IMR-90 (cell line): ENCODE results near the gene CENPI. TPM values are rescaled to one million over a fixed set of nuclear protein-coding genes. Genes with fewer than 3 reads are reported as not detected.
A peak's percentile ranks its signal among the peaks of the same experiment; 100 is the strongest.

Experiments
- ATAC-seq: fragments of 200-7000 bp; cut with Tn5 transposase; 2 replicates; pipeline ENCODE4 v1.9.1; 2020; ENCODE audit warnings: low read depth, mild to moderate bottlenecking, moderate library complexity
- BruUV-seq: library from RNA; stranded (reverse); fragments of 400-500 nt; replicated peaks from 2 replicates; lab custom pipeline; 2021; lab: Mats Ljungman, UMichigan
- CTCF ChIA-PET: fragments of 300-600 bp; formaldehyde crosslinking; extraction: SDS; loops from one replicate; lab custom pipeline; 2021; ENCODE audit warnings: antibody characterized with exemption; lab: Yijun Ruan, JAX
- POLR2A ChIA-PET: fragments of 300-600 bp; sonication (Branson Sonifier 250); formaldehyde crosslinking; loops from one replicate; lab custom pipeline; 2022; ENCODE audit warnings: antibody characterized with exemption; ENCODE audit not compliant: unreplicated experiment; lab: Charles Lee
- DNase-seq: peaks from one replicate; pipeline ENCODE4 v3.0.0; 2013
- H2AFZ ChIP-seq: replicated peaks from 2 replicates; pipeline ENCODE3; 2013; ENCODE audit warnings: low read length, mild to moderate bottlenecking; ENCODE audit not compliant: poor library complexity
- H2AK5ac ChIP-seq: 2 replicates; pipeline ENCODE4 v1.6.1; 2013; ENCODE audit warnings: low read depth, low read length, inconsistent platforms
- H2AK9ac ChIP-seq: replicated peaks from 2 replicates; pipeline ENCODE3; 2013; ENCODE audit warnings: mild to moderate bottlenecking, low read depth, low read length, moderate library complexity; ENCODE audit not compliant: poor library complexity
- H2BK120ac ChIP-seq: 2 replicates; pipeline ENCODE4 v1.6.1; 2013; ENCODE audit warnings: low read depth, low read length, inconsistent platforms
- H2BK15ac ChIP-seq: 3 replicates; pipeline ENCODE4 v1.6.1; 2013; ENCODE audit warnings: low read depth, low read length, inconsistent platforms
- H2BK20ac ChIP-seq: 2 replicates; pipeline ENCODE4 v1.6.1; 2013; ENCODE audit warnings: low read depth, mild to moderate bottlenecking, inconsistent platforms, low read length, moderate library complexity
- H2BK5ac ChIP-seq: 2 replicates; pipeline ENCODE4 v1.6.1; 2013; ENCODE audit warnings: mild to moderate bottlenecking, low read depth, low read length, inconsistent platforms; ENCODE audit not compliant: poor library complexity, severe bottlenecking
- H3K14ac ChIP-seq: replicated peaks from 2 replicates; pipeline ENCODE4 v1.6.1; 2013; ENCODE audit warnings: low read depth, low read length, inconsistent platforms
- H3K18ac ChIP-seq: 2 replicates; pipeline ENCODE4 v1.6.1; 2013; ENCODE audit warnings: low read depth, low read length, control low read depth
- H3K23ac ChIP-seq: 2 replicates; pipeline ENCODE4 v1.6.1; 2013; ENCODE audit warnings: low read depth, low read length, inconsistent platforms
- H3K27ac ChIP-seq: 2 replicates; pipeline ENCODE4 v1.5.1; 2013; ENCODE audit warnings: mild to moderate bottlenecking, control low read depth, low read length; ENCODE audit not compliant: insufficient read depth
- H3K27me3 ChIP-seq: 2 replicates; pipeline ENCODE4 v1.6.1; 2013; ENCODE audit warnings: low read length; ENCODE audit not compliant: control insufficient read depth, insufficient read depth
- H3K36me3 ChIP-seq: 2 replicates; pipeline ENCODE4 v1.6.1; 2013; ENCODE audit warnings: low read length, mixed read lengths; ENCODE audit not compliant: control insufficient read depth, insufficient read depth
- H3K4ac ChIP-seq: 2 replicates; pipeline ENCODE4 v1.6.1; 2013; ENCODE audit warnings: low read depth, low read length, inconsistent platforms
- H3K4me1 ChIP-seq: 2 replicates; pipeline ENCODE4 v1.6.1; 2013; ENCODE audit warnings: low read length, mixed read lengths; ENCODE audit not compliant: control insufficient read depth, insufficient read depth
- H3K4me2 ChIP-seq: 2 replicates; pipeline ENCODE4 v1.6.1; 2013; ENCODE audit warnings: low read depth, mild to moderate bottlenecking, control low read depth, low read length, moderate library complexity
- H3K4me3 ChIP-seq: 2 replicates; pipeline ENCODE4 v1.5.1; 2013; ENCODE audit warnings: low read depth, mild to moderate bottlenecking, control low read depth, low read length, moderate library complexity; ENCODE audit not compliant: insufficient read depth
- H3K56ac ChIP-seq: 2 replicates; pipeline ENCODE4 v1.6.1; 2013; ENCODE audit warnings: low read length, inconsistent platforms; ENCODE audit not compliant: insufficient read depth; ENCODE audit errors: extremely low read depth
- H3K79me1 ChIP-seq, 2 experiments: 2 replicates each; pipeline ENCODE4 v1.6.1; 2013; ENCODE audit warnings: low read length in 2 of 2, inconsistent platforms in 1 of 2, low read depth in 1 of 2
- H3K9ac ChIP-seq: 2 replicates; pipeline ENCODE4 v1.6.1; 2013; ENCODE audit warnings: low read depth, low read length, control low read depth
- H3K9me1 ChIP-seq: 2 replicates; pipeline ENCODE4 v1.6.1; 2013; ENCODE audit warnings: low read length, inconsistent platforms; ENCODE audit not compliant: insufficient read depth
- H3K9me3 ChIP-seq: 2 replicates; pipeline ENCODE4 v1.6.1; 2013; ENCODE audit warnings: low read length; ENCODE audit not compliant: control insufficient read depth, insufficient read depth
- H4K20me1 ChIP-seq: 2 replicates; pipeline ENCODE4 v1.6.1; 2013; ENCODE audit warnings: low read length, inconsistent platforms; ENCODE audit not compliant: insufficient read depth
- H4K5ac ChIP-seq: 2 replicates; pipeline ENCODE4 v1.6.1; 2013; ENCODE audit warnings: mild to moderate bottlenecking, low read depth, low read length, control low read depth
- H4K8ac ChIP-seq, 2 experiments: 2 replicates each; pipeline ENCODE4 v1.6.1; 2013; ENCODE audit warnings: low read depth in 2 of 2, low read length in 2 of 2, control low read depth in 1 of 2, inconsistent platforms in 1 of 2
- H4K91ac ChIP-seq: 2 replicates; pipeline ENCODE4 v1.6.1; 2013; ENCODE audit warnings: low read depth, low read length, inconsistent platforms; ENCODE audit not compliant: insufficient read depth
- BHLHE40 ChIP-seq: fragments of 150-350 bp; IDR thresholded peaks from 2 replicates; pipeline ENCODE4 v1.6.1; 2016; ENCODE audit warnings: mild to moderate bottlenecking, low read depth, low read length
- CEBPB ChIP-seq: IDR thresholded peaks from 2 replicates; pipeline ENCODE4 v1.6.1; 2012; ENCODE audit warnings: low read depth, low read length, improper control_type of control experiment
- FOS ChIP-seq: fragments of 150-350 bp; IDR thresholded peaks from 2 replicates; pipeline ENCODE4 v1.6.1; 2016; ENCODE audit warnings: low read depth, low read length
- MAZ ChIP-seq: IDR thresholded peaks from 2 replicates; pipeline ENCODE4 v1.6.1; 2012; ENCODE audit warnings: low read depth, mild to moderate bottlenecking, low read length, improper control_type of control experiment, moderate library complexity, borderline replicate concordance
- MXI1 ChIP-seq: IDR thresholded peaks from 2 replicates; pipeline ENCODE4 v1.6.1; 2012; ENCODE audit warnings: low read depth, mild to moderate bottlenecking, low read length, moderate library complexity, borderline replicate concordance
- NFE2L2 ChIP-seq: fragments of 150-350 bp; IDR thresholded peaks from 2 replicates; pipeline ENCODE4 v1.6.1; 2016; ENCODE audit warnings: low read depth, mild to moderate bottlenecking, low read length
- RAD21 ChIP-seq: IDR thresholded peaks from 2 replicates; pipeline ENCODE4 v1.6.1; 2012; ENCODE audit warnings: low read length, improper control_type of control experiment
- RCOR1 ChIP-seq: IDR thresholded peaks from 2 replicates; pipeline ENCODE4 v1.6.1; 2012; ENCODE audit warnings: mild to moderate bottlenecking, low read length, improper control_type of control experiment; ENCODE audit not compliant: insufficient replicate concordance
- RFX5 ChIP-seq: IDR thresholded peaks from 2 replicates; pipeline ENCODE4 v1.8.0; 2012; ENCODE audit warnings: low read depth, mild to moderate bottlenecking, low read length, moderate library complexity
- SMC3 ChIP-seq: fragments of 150-350 bp; IDR thresholded peaks from 2 replicates; pipeline ENCODE4 v1.6.1; 2016; ENCODE audit warnings: low read depth, mild to moderate bottlenecking, antibody characterized with exemption, low read length, moderate library complexity
- dilution Hi-C: fragments of 300-500 bp; cut with HindIII; formaldehyde crosslinking; loops from one replicate; pipeline ENCODE4 v1.14.3; 2018; ENCODE audit warnings: low sequenced_read_pairs; ENCODE audit not compliant: unreplicated experiment
- in situ Hi-C: fragments of 300-500 bp; cut with MboI; formaldehyde crosslinking; loops from 3 replicates; pipeline ENCODE4 v1.14.3; 2019; ENCODE audit warnings: low sequenced_read_pairs, inconsistent platforms, mixed read lengths
- intact Hi-C: fragments of 100-400 bp; cut with micrococcal nuclease; formaldehyde crosslinking; loops from 2 replicates; pipeline ENCODE4 v1.10.0; 2022
- polyA plus RNA-seq, 3 experiments: library from polyadenylated mRNA; depleted of rRNA; stranded (reverse); fragments of >200 nt; gene quantifications; 2 replicates each; pipeline ENCODE4 v1.2.3, GENCODE V29; 2012; ENCODE audit warnings: low replicate concordance in 1 of 3
- total RNA-seq: library from RNA; depleted of rRNA; stranded (reverse); fragments of >200 nt; gene quantifications from 2 replicates; pipeline ENCODE4 v1.2.3, GENCODE V29; 2012
- TF ChIP-seq, protein P1 (sequence below): fragments of 150-350 bp; IDR thresholded peaks from 2 replicates; pipeline ENCODE4 v1.6.1; 2017; ENCODE audit warnings: mild to moderate bottlenecking, antibody characterized with exemption, low read length, low read depth
- TF ChIP-seq, protein P2 (sequence below): conservative IDR thresholded peaks from 2 replicates; pipeline ENCODE4 v1.5.1; 2012; ENCODE audit warnings: mild to moderate bottlenecking, low read depth, low read length, improper control_type of control experiment

CENPI gene
- total and polyA plus RNA-seq, 2 of the 4 experiments (the other 2 are of a cell fraction) = 5.5 to 24.2 TPM

DNA sequence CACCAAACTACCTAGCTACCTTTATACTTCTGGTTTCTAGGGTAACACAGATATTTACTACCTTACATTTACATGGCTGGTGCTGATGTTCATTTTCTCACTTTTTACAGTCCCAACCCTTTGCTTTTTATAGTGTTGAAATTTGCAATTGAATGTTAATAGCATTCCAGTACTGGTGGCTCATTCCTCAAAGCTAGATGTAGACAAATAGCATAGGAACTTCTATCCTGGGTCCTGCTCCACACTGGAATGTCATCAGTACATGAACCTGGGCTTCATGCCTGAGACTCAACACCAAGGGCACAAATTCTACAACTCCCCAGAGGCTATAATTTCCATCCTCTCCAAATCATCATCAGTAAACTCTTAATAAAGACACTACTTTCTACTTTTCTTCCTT is 35.8 kb upstream of the CENPI start:
- TF ChIP-seq RCOR1 (no peak), MAZ (no peak), SMC3 (no peak), RFX5 (no peak), BHLHE40 (no peak), RAD21 (no peak), MXI1 (no peak), CEBPB (no peak), NFE2L2 (no peak), FOS (no peak)
- TF ChIP-seq, protein P1, sequence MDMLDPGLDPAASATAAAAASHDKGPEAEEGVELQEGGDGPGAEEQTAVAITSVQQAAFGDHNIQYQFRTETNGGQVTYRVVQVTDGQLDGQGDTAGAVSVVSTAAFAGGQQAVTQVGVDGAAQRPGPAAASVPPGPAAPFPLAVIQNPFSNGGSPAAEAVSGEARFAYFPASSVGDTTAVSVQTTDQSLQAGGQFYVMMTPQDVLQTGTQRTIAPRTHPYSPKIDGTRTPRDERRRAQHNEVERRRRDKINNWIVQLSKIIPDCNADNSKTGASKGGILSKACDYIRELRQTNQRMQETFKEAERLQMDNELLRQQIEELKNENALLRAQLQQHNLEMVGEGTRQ = no peak
- TF ChIP-seq, protein P2, sequence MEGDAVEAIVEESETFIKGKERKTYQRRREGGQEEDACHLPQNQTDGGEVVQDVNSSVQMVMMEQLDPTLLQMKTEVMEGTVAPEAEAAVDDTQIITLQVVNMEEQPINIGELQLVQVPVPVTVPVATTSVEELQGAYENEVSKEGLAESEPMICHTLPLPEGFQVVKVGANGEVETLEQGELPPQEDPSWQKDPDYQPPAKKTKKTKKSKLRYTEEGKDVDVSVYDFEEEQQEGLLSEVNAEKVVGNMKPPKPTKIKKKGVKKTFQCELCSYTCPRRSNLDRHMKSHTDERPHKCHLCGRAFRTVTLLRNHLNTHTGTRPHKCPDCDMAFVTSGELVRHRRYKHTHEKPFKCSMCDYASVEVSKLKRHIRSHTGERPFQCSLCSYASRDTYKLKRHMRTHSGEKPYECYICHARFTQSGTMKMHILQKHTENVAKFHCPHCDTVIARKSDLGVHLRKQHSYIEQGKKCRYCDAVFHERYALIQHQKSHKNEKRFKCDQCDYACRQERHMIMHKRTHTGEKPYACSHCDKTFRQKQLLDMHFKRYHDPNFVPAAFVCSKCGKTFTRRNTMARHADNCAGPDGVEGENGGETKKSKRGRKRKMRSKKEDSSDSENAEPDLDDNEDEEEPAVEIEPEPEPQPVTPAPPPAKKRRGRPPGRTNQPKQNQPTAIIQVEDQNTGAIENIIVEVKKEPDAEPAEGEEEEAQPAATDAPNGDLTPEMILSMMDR = no peak
- Histone ChIP-seq H2AFZ (no peak overlapping the region), H2BK120ac (no peak overlapping the region), H2BK20ac (no peak overlapping the region), H3K23ac (no peak overlapping the region), H3K18ac (peak overlapping the region; percentile 54; the same call in 1 of the 2 replicates), H3K4me3 (no peak overlapping the region), H3K9me1 (no peaks in the 10 kb centered on the region), H3K9ac (no peak overlapping the region), H3K56ac (no peak overlapping the region), H2AK9ac (no peak overlapping the region), H3K27ac (no peak overlapping the region), H3K4ac (no peak overlapping the region; the same call in 1 of the 2 replicates), H4K5ac (peak overlapping the region; percentile 52; the same call in 1 of the 2 replicates), H3K4me2 (peak overlapping the region; percentile 27; the same call in 1 of the 2 replicates), H3K14ac (no peak overlapping the region), H3K27me3 (no peaks in the 10 kb centered on the region; the same call in 1 of the 2 replicates), H2BK15ac (no peak overlapping the region), H4K8ac (no peak overlapping the region), H3K9me3 (no peaks in the 10 kb centered on the region), H3K4me1 (no peaks in the 10 kb centered on the region; the same call in 1 of the 2 replicates), H4K20me1 (no peaks in the 10 kb centered on the region), H2AK5ac (no peak overlapping the region), H4K91ac (no peak overlapping the region), H2BK5ac (no peak overlapping the region), H3K36me3 (no peaks in the 10 kb centered on the region), H3K79me1 (no peaks in the 10 kb centered on the region)
- dilution Hi-C loops = no loop called here
- intact Hi-C loops = no loop called here
- ChIA-PET POLR2A (no interaction called here), CTCF (no interaction called here)
- in situ Hi-C loops = no loop called here
- ATAC-seq = peak; percentile 77
- DNase-seq = peak; percentile 21
- BruUV-seq = no TSS peak
